Neural progenitor cell (in vitro differentiated cells): Measurements from ENCODE around the gene ATG10.

Experiments
- EZH2phosphoT487 ChIP-seq: fragments of 200-600 bp; sonication (generic); IDR thresholded peaks from 2 replicates; pipeline ENCODE4 v1.6.1; 2017; ENCODE audit warnings: antibody characterized with exemption
- TF ChIP-seq, protein P1 (sequence below): fragments of 200-600 bp; sonication (generic); IDR thresholded peaks from 2 replicates; pipeline ENCODE4 v1.5.1; 2017; ENCODE audit warnings: antibody characterized with exemption, mild to moderate bottlenecking

DNA sequence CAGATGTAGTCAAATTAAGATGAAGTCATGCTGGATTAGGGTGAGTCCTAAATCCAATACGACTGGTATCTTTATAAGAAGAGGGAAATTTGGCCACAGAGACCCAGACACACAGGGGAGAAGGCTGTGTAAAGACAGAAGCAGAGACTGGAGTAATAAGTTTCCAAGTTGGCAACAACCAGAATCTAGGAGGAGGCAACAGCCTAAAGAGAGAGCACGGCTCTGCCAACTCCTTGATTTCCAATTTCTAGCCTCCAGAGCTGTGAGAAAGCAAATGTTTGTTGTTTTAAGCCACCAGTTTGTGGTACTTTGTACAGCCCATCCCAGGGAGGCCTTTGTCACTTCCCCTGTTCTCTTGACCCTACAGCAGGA is 74.4 kb downstream of the ATG10 start:
- TF ChIP-seq, protein P1, sequence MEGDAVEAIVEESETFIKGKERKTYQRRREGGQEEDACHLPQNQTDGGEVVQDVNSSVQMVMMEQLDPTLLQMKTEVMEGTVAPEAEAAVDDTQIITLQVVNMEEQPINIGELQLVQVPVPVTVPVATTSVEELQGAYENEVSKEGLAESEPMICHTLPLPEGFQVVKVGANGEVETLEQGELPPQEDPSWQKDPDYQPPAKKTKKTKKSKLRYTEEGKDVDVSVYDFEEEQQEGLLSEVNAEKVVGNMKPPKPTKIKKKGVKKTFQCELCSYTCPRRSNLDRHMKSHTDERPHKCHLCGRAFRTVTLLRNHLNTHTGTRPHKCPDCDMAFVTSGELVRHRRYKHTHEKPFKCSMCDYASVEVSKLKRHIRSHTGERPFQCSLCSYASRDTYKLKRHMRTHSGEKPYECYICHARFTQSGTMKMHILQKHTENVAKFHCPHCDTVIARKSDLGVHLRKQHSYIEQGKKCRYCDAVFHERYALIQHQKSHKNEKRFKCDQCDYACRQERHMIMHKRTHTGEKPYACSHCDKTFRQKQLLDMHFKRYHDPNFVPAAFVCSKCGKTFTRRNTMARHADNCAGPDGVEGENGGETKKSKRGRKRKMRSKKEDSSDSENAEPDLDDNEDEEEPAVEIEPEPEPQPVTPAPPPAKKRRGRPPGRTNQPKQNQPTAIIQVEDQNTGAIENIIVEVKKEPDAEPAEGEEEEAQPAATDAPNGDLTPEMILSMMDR, result no peak
- TF ChIP-seq EZH2phosphoT487, result no peak
